Stimulated activated CD4-positive, alpha-beta T cell treated with anti-CD3 and anti-CD28 coated beads, Interleukin-15, amount 100 ng/mL, for 24 hours (primary cell): ENCODE measurements around the gene PAM.
A peak's percentile ranks its signal among the peaks of the same experiment; 100 is the strongest.
"Not testable (repeated sequence)": the region's sequence is repeated elsewhere in the genome, so short reads cannot be mapped to it uniquely, and the experiment has no call there.

Experiments
- DNase-seq: peaks from one replicate; pipeline ENCODE4 v3.0.0-alpha.2; 2020

The PAM gene

DNA sequence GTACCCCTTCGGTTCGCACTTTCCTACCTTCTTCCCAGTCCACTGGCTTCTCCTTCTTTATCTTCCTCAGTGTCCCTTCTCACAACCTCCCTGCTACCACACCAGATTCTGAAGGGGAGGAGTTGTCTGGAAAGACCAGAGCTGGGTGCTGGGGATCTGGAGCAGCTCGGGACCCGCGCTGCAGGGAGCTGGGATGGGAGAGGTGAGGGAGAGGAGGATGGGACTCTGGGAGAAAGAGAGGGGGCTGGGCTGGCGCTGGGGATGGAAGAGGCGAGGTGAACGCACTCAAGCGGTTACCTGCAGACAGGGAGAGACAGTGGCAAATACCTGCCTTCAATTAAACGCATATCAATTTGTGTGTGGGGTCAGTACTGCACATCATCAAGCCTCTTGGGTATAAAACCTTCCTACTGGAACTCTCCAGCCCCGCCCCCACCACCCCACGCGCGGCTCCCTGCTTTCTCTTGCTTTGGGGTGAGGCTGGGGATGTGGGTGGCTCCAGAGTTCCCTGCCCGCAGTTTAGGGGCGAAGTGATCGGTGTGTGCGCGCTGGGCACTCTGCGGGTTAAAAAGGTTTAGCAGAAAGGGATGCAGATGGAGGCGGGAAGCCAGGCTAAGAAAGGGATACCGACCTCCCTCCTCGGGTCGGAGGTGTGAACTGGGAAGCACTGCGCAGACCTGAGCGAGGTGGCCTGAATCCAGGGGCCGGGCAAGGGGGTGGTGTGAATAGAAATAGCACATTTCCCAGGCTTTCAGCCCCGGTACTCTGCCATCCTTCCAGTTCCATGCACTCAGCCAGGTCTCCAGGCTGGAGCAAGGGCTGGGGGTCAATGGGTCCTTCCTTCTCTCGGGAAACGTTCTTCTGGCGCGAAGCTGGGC lies 977 bp upstream of the PAM start:
- peak; percentile 39 for DNase-seq

DNA sequence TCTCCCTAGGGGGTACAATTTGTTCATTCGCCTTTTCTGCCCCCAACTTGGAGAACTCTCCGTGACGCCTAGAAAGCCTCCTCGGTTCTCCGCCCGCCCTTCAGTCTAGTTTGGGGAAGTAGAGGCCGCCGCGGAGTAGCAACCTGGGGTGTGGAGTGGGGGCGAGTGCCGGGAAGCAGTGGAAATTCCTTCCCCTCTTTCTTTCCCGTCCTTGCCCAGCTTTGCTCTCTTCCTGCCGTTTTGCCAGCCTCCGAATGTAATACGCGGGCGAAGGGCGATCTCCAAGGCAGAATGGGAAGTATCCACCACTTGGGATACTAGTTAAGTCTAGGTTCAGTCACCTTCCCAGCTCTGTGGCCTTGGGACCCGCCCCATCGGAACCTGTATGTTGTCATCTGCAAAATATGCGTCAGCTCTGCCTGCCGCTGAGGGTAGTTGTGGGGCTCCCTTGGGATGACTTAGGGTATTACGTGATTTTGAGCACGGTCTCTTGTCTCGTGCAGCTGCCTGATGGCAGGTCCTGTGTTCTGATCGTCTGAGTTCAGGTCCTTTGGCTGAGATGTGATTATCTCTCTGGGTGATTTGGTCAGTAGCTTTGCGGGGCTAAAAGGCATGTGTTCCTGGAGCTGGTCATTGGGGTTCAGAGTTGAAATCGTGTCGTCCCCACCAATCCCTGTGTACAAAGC lies 724 bp downstream of the PAM start:
- DNase-seq, result peak; percentile 88

DNA sequence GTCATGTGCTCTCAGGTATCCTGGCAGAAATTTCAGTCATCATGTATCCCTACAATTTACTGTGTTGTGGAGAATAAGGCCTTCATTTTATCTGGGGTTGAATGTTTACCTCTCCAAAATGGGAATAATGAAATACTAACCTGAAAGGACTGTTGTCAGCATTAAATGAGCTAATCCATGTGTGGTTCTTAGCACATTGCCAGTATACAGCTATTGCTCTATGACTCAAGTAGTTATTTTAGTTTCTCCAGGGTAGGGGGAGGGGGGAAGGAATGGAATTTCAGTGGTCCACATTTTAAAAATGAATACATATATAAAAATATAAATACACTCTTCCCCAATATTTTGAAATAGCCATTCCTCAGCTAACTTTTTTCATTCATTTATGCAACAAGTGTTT lies 3.5 kb downstream of the PAM start:
- DNase-seq, result no peak

DNA sequence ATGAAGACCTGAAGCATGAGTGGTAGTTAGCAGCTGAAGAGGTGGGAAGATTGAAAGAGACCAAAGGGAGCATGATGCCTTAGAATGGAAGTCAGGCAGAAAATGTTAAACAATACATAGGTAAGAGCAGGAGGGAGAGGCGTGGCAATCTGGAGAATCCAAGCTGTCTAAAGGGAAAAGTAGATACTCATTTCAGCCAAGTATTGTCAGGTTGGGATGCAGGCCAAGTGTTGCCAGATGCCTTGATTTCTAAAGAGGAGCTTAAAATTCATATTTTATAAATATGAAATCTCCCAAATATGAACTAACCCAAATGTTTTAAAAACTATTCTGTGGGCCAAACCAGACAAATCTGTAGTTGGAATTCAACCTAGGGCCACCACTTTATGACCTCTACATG lies 4.2 kb downstream of the PAM start:
- no peak for DNase-seq

DNA sequence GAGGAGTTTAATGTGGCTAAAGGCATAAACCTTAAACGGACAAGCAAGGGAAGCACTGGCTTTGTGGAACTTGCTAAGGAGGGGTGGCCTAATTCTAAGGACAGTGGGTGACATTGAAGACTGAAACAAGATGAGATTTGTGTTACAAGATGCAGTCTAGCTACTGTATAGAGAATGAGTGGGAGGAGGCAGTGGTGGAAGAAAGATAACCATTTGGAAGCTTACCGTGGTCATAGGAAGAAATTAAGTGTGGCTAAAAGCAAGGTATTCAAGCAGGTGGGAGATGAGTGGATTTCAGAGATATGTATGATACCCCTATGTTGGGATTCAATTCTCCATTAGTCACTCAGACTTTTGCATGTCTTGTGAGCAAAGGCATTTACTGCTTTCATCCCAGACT lies 4.6 kb downstream of the PAM start:
- DNase-seq, result no peak

DNA sequence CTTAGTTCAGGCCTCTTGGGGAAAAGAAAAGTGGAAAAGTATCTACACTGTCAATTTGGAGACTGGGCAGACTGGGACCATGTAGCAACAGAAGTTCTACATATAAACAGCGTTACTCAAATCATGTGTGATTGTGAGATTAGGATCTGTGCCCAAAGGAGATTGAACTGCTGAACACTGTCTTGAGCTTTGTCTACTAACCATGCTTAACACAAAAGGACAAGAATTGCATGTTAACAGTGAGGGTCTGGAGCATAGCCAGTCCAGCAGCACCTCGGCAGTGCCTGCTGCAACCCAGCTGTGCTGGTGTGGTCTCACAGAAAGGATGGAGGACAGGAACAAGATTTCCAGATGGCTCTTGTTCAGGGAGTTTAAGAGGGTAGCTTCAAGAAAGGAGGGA lies 5.7 kb downstream of the PAM start:
- DNase-seq, result no peak

DNA sequence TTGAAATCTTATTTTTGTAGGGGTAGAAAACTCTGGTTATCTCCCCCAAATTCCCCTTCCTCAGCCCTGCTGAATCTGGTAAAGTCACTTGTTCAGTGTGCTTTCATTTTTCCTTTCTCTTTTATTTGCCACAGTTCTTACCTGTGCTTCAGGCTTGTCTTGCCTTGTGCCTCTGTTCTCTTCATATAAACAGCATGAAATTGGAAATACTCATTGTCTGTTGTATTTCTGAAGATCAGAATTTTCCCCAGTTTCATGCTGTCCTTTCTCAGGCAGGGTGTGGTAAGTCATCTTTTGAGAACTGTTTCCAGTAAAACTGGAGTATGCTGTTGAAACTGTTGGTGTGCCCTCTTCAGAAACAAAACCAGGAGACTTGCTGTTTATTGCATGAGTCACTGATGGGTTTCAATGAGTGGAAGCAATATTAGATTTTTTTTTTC lies 7.0 kb downstream of the PAM start:
- no peak for DNase-seq

DNA sequence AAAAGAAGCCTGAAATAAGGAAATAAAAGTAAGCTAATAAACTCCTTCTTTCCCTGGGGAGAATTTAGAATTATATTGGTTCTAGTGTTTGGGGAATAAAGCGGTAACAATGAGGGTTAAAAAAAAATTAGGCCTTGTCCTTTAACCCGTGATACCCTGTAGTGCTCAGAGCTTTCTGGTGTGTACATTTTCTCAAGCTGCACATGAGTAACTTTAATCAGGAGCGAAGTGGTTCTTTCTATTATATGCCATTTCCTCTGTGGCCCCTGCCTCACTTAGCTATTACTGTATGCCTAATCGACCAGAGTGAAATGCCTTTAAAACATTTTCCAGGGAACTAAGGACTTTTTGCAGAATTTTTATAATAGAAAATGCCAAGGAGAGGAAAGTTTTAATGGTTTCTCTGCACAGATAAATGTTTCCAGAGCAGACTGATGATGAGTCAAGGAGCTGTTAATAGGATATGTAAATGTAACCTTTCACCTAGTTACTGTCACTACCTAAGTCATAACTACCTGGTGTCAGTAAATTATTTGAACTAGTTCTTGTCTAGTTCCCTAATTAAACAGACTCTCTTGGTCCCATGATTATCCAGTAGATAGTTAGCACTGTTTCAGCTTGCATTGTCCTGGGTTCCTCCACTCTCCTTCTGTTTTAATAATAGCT lies 7.6 kb downstream of the PAM start:
- DNase-seq, result no peak

DNA sequence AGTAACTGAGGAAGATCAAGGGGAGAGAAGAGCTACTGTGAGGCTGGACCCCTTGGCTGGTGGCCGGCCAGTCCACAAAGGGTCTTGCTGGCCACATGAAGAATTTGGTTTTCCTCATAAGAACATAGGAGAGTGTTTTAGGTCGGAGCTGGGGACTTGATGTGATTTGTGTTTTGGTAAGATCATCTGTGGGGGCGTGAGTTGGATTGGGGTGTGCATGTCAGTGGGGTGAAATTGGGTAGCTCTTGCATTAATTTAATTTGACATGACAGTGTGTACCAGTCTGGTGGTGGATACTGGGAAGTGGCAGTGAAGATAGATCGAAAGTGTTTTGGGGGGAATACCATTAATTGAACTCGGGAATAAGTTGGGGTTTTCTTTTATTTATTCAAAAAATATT lies 8.6 kb downstream of the PAM start:
- DNase-seq, result no peak

DNA sequence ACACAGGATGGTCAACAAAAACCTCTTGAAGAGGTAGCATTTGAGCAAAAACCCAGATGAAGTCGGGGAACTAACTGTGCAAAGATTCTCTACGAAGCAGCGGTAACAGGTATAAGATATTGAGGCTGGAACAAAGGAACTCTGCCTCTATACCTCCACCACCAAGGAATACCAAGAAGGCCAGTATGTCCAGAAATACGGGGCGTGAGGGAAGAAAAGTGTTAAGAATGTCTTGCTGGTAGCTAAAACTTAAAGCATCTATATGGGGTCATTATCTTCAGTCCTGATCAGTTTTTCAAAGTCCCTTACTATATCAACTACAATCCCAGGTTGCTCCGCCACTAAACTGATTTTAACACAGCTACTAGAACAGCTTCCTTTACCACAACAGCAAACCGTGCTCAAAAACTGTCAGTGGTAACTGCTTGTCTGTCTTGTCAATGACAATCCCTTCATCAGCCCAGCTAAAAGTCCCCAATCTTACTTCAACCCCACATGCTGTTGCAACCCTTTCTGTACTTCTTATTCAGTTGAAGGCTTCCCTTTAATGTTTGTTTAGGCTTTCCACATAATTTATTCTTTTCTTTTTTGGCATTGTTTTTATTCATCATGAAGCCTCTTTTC lies 9.4 kb downstream of the PAM start:
- no peak for DNase-seq

DNA sequence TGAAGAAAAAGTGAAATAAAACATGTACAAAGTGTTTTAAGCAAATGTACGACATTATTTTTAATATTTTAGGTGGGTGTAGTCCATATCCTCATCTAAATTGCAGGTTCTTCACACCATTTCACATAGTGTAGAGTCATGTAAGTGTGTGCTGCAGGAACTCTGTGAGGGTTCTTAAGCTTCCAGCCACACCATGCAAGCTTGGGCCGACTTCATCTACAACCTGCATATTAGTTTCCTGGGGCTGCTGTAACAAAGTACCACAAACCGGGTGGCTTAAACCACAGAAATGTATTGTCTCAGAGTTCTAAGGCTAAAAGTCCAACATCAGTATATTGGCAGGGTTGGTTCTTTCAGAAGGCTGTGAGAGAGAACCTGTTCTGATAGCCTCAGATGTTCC lies 10.2 kb downstream of the PAM start:
- DNase-seq, result no peak

DNA sequence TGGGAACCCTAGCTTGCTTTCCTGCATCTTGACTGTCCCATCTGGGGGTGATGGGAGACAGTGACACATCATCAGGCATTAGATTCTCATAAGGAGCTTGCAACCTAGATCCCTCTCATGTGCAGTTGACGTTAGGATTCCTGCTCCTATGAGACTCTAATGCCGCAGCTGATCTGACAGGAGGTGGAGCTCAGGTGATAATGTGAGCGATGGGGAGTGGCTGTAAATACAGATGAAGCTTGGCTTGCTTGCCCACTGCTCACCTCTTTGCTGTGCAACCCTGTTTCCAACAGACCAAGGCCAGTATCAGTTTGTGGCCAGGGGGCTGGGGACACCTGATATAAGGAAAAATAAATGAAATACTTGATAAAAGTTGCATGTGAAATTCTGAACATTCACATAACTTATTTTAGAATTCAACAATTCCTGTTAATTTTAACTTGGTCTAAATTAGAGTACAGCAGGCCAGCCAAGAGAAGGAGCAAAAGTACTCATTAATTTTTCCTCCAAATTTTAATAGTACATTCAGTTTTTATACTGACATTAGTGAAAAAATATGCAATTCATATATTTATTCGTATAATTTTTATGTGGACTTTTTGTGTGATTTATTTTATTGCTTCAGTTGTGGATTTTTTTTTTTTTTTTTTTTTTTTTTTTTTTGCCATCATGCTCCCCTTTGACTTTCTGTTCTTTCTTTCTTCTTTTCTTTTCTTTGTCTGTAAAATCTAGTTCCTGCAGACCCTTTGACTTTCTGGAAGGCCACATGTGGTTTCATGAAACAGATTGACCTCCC lies 11.4 kb downstream of the PAM start:
- no peak for DNase-seq

DNA sequence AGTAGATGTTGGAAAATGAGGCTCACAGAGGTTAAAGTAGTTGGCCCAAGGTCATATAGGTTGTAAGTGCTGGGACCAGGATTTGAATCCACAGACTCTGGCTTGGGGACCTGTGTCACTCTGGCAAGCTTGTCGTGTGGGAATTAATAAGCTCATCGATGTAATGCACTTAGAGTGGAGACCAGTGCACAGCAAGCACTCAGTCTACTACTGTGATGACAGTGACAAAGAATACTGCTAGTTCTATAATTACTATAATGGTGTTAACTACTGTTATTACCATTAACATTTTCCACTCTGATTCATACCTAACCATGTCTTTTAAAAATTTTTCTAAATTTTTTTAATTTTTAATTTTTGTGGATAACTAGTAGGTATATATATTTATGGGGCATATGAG lies 12.8 kb downstream of the PAM start:
- peak; percentile 42 for DNase-seq

DNA sequence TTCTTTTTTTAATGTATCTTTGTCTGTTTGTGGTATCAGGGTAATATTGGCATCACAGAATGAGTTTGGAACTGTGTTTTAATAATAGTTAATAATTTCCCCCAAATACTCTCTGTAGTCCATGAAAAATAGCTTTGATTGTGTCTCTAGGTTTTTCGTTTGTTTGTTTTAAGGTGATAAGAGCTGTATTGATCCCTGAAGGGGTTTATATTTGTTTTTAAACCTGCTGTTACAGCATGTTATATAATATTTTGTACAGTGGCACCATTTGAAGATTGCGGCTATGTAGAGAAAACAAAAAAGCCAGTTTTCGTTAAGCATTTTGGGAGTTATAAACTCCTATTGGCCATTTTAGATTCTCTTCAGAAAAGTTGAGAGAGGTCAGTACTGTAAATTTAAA lies 15.7 kb downstream of the PAM start:
- DNase-seq, result no peak

DNA sequence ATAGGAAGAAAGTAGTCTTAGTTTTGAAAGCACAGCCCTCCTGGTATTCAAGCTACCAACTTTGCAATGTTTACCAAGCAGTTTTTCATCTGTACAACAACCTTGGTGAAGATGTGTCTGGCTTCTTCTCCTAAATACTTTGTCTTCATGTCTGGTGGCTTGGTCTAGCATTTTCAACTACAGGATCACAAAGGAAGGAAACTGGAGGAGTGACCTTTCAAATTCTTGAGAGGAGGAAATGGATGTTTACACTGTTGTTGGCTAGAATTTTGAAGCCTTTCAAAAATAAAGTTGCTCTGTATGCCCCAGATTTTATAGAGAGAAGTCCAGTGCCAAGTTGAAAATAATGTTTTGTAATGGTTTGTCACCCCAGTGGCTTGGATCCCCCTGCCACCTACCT lies 16.3 kb downstream of the PAM start:
- DNase-seq, result no peak

DNA sequence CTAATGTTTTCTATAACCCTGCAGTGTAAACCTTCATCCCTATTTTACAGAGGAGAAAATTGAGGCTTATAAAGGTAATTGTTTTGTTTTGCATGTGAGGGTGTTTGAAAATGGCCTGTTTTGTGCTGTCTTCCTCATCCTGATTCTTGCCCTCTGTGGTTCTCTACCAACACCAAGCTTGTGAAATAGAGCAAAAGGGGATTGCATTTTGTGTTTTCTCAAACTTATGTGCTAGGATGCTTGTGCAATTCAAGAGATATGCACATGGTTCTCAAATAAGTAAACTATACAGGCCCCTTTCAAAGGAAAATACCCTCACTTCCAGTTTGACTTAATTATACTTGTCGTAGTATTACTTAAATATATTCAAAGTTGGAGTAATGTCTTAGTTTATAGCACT lies 17.2 kb downstream of the PAM start:
- DNase-seq, result no peak

DNA sequence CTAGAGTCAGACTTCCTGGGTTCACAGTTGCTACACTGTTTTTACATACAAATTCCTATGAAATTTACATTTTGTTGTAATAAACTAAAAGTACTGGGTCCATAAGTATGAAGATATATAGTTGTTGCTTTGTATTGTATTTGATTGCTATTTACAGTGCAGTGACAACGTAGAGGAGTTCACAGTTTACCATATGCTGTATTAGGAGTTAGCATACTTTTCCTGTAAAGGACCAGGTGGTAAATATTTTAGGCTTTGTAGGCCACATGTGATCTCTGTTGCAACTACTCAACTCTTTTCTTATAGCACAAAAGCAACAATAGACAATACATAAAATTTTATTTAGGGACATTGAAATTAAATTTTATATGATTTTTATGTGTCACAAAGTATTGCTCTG lies 18.0 kb downstream of the PAM start:
- DNase-seq, result no peak

DNA sequence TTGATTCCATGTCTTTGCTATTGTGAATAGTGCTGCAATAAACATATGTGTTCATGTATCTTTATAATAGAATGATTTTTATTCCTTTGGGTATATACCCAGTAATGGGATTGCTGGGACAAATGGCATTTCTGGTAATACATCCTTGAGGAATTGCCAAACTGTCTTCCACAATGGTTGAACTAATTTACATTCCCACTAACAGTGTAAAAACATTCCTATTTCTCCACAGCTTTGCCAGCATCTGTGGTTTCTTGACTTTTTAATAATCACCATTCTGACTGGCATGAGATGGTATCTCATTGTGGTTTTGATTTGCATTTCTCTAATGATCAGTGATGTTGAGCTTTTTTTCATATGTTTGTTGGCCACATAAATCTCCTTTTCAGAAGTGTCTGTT lies 20.7 kb downstream of the PAM start:
- not testable (repeated sequence) for DNase-seq

DNA sequence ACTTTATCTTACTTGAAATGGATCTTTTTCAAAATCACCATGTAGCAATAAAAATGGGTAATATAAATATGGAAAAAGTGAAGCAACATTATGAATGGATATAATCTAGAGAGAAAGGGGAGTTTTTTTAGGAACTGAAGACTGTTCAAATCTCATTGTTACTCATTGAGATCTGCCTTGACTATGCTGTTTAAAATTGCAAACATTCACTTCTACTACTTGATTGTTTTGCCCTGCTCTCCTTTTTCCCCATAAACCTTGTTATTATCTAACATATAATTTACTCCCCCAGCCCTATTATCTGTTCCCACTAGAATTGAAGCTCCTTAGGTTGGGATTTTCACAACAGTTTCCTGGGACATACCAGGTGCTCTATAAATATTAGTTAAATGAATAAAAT lies 22.0 kb downstream of the PAM start:
- no peak for DNase-seq

DNA sequence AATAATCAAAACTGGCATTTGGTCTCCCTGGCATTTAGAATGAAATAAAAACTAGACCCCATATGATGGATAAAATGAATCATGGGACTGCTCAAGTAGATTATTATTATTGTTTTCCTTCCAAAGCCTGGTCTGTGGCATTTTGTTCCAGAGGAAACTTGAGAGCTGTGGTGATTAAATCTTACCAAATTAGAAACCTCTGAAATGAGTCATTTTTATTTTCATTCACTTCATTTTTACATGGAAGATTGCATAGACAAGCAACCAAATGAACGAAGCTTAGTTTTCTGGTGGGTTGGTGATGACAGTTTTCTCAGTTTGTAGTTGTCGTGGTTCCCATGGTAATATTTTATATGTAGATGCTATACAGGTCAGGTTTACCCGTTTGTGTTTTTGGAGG lies 23.4 kb downstream of the PAM start:
- DNase-seq, result no peak

DNA sequence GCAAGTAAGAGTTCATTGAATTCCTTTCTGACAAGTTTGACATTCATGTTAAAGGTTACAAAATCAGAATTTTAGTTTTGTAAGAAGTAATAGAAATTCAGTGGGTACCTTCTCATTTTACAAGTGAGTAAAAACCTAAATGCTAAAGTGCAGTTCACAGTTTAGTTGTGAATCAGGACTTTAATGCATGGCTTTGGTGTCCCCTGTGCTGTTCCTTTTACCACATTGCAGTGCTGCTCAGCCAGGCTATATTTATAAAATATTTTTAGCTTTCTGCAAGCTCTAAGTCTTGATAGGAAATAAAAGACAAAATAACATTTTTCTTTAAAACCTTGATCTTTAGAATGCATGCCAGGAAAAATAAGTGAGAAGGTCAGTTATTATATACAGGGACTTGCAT lies 26.3 kb downstream of the PAM start:
- no peak for DNase-seq

DNA sequence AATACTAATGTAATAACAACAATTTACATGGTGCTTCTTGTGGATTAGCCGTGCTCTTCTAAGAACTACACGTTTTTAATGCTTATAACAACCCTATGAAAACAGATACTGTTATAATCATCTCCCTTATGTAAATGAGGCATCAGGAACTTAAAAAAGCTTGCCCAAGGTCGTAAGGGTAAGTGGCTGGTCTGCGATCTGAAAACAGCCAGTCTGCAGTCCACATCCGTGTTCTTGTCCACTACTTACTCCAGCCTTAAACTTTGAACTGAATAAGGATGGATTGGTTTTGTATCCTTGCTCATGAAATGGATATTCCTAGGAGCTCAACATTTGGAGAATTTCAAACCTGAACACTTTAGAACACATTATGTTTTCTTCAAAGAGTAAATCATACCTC lies 26.7 kb downstream of the PAM start:
- no peak for DNase-seq
